Fibroblast of lung (primary cell): ENCODE results near the gene TNS3. TPM values are rescaled to one million over a fixed set of nuclear protein-coding genes. Genes with fewer than 3 reads are reported as not detected.
"Not testable (repeated sequence)": the region's sequence is repeated elsewhere in the genome, so short reads cannot be mapped to it uniquely, and the experiment has no call there.

ENCODE experiments used
- DNase-seq, 2 donors: peaks; one replicate each; pipeline versions ENCODE4 v3.0.0 to v3.0.0-alpha.2; 2010; ENCODE audit warnings: low read depth in 2 of 2
- H2AFZ ChIP-seq: 2 replicates; pipeline ENCODE4 v1.5.1; 2012; ENCODE audit warnings: low read length, control low read depth, inconsistent platforms
- H3K27ac ChIP-seq: 2 replicates; pipeline ENCODE4 v1.5.1; 2011; ENCODE audit warnings: low read length, control low read depth; ENCODE audit not compliant: insufficient read depth
- H3K27me3 ChIP-seq: 2 replicates; pipeline ENCODE4 v1.5.1; 2011; ENCODE audit warnings: mild to moderate bottlenecking, low read length; ENCODE audit not compliant: control insufficient read depth, insufficient read depth
- H3K36me3 ChIP-seq: 2 replicates; pipeline ENCODE4 v1.5.1; 2011; ENCODE audit warnings: low read length; ENCODE audit not compliant: control insufficient read depth, insufficient read depth
- H3K4me1 ChIP-seq: 2 replicates; pipeline ENCODE4 v1.5.1; 2011; ENCODE audit warnings: low read length; ENCODE audit not compliant: control insufficient read depth, insufficient read depth; ENCODE audit errors: extremely low read depth
- H3K4me2 ChIP-seq: 2 replicates; pipeline ENCODE4 v1.5.1; 2011; ENCODE audit warnings: low read length, control low read depth; ENCODE audit not compliant: insufficient read depth; ENCODE audit errors: extremely low read depth
- H3K4me3 ChIP-seq, 4 experiments: fragments of 200-600 bp in 1 of 4; sonication (generic) in 1 of 4; replicated peaks in 1 of 4; 2 replicates each; pipeline ENCODE4 v1.5.1; 2011 to 2016; ENCODE audit warnings: low read length in 4 of 4, low read depth in 3 of 4, mild to moderate bottlenecking in 3 of 4, control low read depth in 2 of 4, inconsistent platforms in 1 of 4, mixed read lengths in 1 of 4; ENCODE audit not compliant: insufficient read depth in 1 of 4; ENCODE audit errors: control extremely low read depth in 1 of 4
- H3K79me2 ChIP-seq: 2 replicates; pipeline ENCODE4 v1.5.1; 2012; ENCODE audit warnings: mild to moderate bottlenecking, low read length, inconsistent platforms; ENCODE audit not compliant: control insufficient read depth, insufficient read depth
- H3K9ac ChIP-seq: 2 replicates; pipeline ENCODE4 v1.5.1; 2011; ENCODE audit warnings: mild to moderate bottlenecking, low read length, control low read depth; ENCODE audit not compliant: insufficient read depth
- H3K9me3 ChIP-seq: 2 replicates; pipeline ENCODE4 v1.5.1; 2012; ENCODE audit warnings: low read depth, low read length; ENCODE audit not compliant: control insufficient read depth, insufficient read depth
- H4K20me1 ChIP-seq: 2 replicates; pipeline ENCODE4 v1.5.1; 2011; ENCODE audit warnings: low read length; ENCODE audit not compliant: control insufficient read depth, insufficient read depth; ENCODE audit errors: extremely low read depth
- CTCF ChIP-seq, 2 donors: IDR thresholded peaks in 1 of 2; conservative IDR thresholded peaks in 1 of 2; 1 replicate in 1 of 2; 2 replicates in 1 of 2; pipeline ENCODE4 v1.5.1; 2011 to 2012; ENCODE audit warnings: low read length in 2 of 2, control low read depth in 1 of 2, inconsistent platforms in 1 of 2, low read depth in 1 of 2, mild to moderate bottlenecking in 1 of 2
- EZH2 ChIP-seq: IDR thresholded peaks from 2 replicates; pipeline ENCODE4 v1.5.1; 2012; ENCODE audit warnings: low read length, control low read depth, mild to moderate bottlenecking; ENCODE audit errors: missing control alignments
- polyA plus RNA-seq, 2 donors: library from polyadenylated mRNA; depleted of rRNA in 1 of 2; stranded (reverse) in 1 of 2; unstranded in 1 of 2; fragments of >200 nt; gene quantifications; 2 replicates each; pipeline ENCODE4 v1.2.1, GENCODE V29; 2011 to 2012; ENCODE audit warnings: missing spikeins in 1 of 2
- total RNA-seq: library from RNA; depleted of rRNA; stranded (reverse); fragments of >200 nt; gene quantifications from 2 replicates; pipeline ENCODE4 v1.2.1, GENCODE V29; 2014

TNS3 gene
- total and polyA plus RNA-seq, 2 donors (not counting 1 experiment from before 2014, with no cell fraction given), result 74.4 to 88.8 TPM

- no peak overlapping the region for H3K4me3 ChIP-seq
- H3K27ac ChIP-seq, result no peak overlapping the region
- peaks cover 15% of the 10 kb centered on the region for H3K4me1 ChIP-seq
- no peak overlapping the region for H3K4me2 ChIP-seq
- peaks cover 21% of the 10 kb centered on the region for H3K79me2 ChIP-seq
- H3K27me3 ChIP-seq, result no peaks in the 10 kb centered on the region
- H3K9ac ChIP-seq, result no peak overlapping the region
- H4K20me1 ChIP-seq, result no peaks in the 10 kb centered on the region
- TF ChIP-seq EZH2, result no peak
- no peak for TF ChIP-seq CTCF (conservative IDR thresholded peaks at IDR 0.05 in 1 of 2, IDR thresholded peaks at IDR 0.05 in 1 of 2; ENCODE audit: low read depth in 1 of 2, low read length in 2 of 2)
- H2AFZ ChIP-seq, result no peak overlapping the region
- peaks cover 8% of the 10 kb centered on the region for H3K36me3 ChIP-seq
- H3K9me3 ChIP-seq, result no peaks in the 10 kb centered on the region
- DNase-seq, result no peak
Measured at GRCh38 chr7:47443049-47443448, 138.9 kb downstream of the TNS3 start.

- TF ChIP-seq EZH2 (no peak), CTCF (conservative IDR thresholded peaks at IDR 0.05 in 1 of 2, IDR thresholded peaks at IDR 0.05 in 1 of 2; ENCODE audit: low read depth in 1 of 2, low read length in 2 of 2) (no peak)
- Histone ChIP-seq H3K4me2 (no peak overlapping the region), H3K79me2 (peaks cover 18% of the 10 kb centered on the region), H3K36me3 (peaks cover 8% of the 10 kb centered on the region), H3K9ac (no peak overlapping the region), H4K20me1 (no peaks in the 10 kb centered on the region), H3K4me1 (peaks cover 12% of the 10 kb centered on the region), H3K27ac (no peak overlapping the region), H3K4me3 (no peak overlapping the region), H3K9me3 (no peaks in the 10 kb centered on the region), H3K27me3 (no peaks in the 10 kb centered on the region), H2AFZ (no peak overlapping the region)
- DNase-seq, result no peak
Measured at GRCh38 chr7:47442605-47442865, 139.4 kb downstream of the TNS3 start.

DNA sequence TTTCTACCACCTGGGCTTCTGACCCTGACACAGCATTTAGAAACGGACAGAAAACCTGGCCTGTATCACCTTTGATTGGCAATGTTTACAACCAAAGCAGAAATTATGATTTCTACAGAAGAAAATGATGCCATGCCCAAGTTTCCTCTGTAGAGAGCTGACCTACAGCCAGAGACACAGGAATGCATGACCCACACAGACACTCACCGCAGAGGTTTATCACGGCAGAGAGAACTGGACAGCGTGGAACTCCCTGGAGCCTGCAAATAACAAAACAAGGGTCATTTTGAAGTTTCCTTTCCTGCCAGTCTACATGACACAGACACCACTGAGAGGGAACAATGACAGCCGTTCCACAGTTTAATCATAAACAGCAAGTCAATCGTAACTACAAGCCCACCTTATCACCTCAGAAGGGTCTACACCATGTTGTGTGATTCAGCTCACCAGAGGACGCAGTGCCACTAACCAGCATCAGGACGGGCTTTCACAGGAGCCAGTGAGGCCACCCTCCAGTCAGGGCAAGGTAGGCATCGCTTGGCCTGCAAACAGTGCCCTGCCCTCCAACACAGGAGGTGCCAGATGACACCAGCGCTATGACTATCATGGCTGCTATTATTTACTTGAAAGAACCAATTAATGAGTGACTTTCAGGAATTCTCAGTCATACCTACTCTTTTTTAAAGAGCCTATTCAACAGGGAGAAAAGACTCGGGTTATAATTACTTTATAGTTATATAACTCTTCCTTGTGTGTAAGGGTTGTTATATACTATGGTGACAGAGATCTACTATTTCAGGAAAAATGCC is 139.9 kb downstream of the TNS3 start:
- no peak overlapping the region for H2AFZ ChIP-seq
- H3K9ac ChIP-seq, result no peak overlapping the region
- DNase-seq, result peak in 1 of 2 donors; percentile 74
- peaks cover 6% of the 10 kb centered on the region for H3K36me3 ChIP-seq
- H3K4me3 ChIP-seq, result no peak overlapping the region
- H3K27ac ChIP-seq, result no peak overlapping the region
- no peaks in the 10 kb centered on the region for H3K27me3 ChIP-seq
- H3K9me3 ChIP-seq, result no peaks in the 10 kb centered on the region
- no peak overlapping the region for H3K4me2 ChIP-seq
- peaks cover 8% of the 10 kb centered on the region for H3K4me1 ChIP-seq
- no peaks in the 10 kb centered on the region for H4K20me1 ChIP-seq
- no peak for TF ChIP-seq CTCF (conservative IDR thresholded peaks at IDR 0.05 in 1 of 2, IDR thresholded peaks at IDR 0.05 in 1 of 2; ENCODE audit: low read depth in 1 of 2, low read length in 2 of 2)
- no peak for TF ChIP-seq EZH2
- H3K79me2 ChIP-seq, result peaks cover 18% of the 10 kb centered on the region

- H3K9ac ChIP-seq, H3K4me2 ChIP-seq: not testable (repeated sequence)
Measured at GRCh38 chr7:47441048-47441447, 140.9 kb downstream of the TNS3 start.

More at GRCh38 chr7:47441048-47441447, 140.9 kb downstream of the TNS3 start:
- not testable (repeated sequence) for H3K4me3 ChIP-seq, H2AFZ ChIP-seq, H3K27ac ChIP-seq, H3K27me3 ChIP-seq, H3K36me3 ChIP-seq, DNase-seq, H4K20me1 ChIP-seq, H3K4me1 ChIP-seq, H3K9me3 ChIP-seq
- peaks cover 18% of the 10 kb centered on the region for H3K79me2 ChIP-seq
